SK-N-SH treated with all-trans-retinoic acid at 6 μM for 48 hours (cell line): ENCODE results near the gene DLG5.

Experiments used
- ARNTL ChIP-seq: fragments of 450-650 bp; formaldehyde crosslinking; IDR thresholded peaks from 2 replicates; pipeline ENCODE4 v1.5.0; 2020; ENCODE audit warnings: low read depth, mild to moderate bottlenecking, moderate library complexity, borderline replicate concordance
- BACH2 ChIP-seq: fragments of 250-450 bp; sonication (Bioruptor Pico); IDR thresholded peaks from 2 replicates; pipeline ENCODE4 v1.9.0; 2021; ENCODE audit warnings: mild to moderate bottlenecking, borderline replicate concordance
- OSR1 ChIP-seq: fragments of 250-450 bp; sonication (Bioruptor Pico); IDR thresholded peaks from 2 replicates; pipeline ENCODE4 v1.8.0; 2022; ENCODE audit warnings: moderate library complexity, mild to moderate bottlenecking, inconsistent platforms
- PATZ1 ChIP-seq: fragments of 250-450 bp; sonication (Bioruptor Pico); IDR thresholded peaks from 2 replicates; pipeline ENCODE4 v1.8.0; 2020; ENCODE audit warnings: mild to moderate bottlenecking, moderate library complexity, borderline replicate concordance
- PPARA ChIP-seq: fragments of 250-450 bp; sonication (Bioruptor Pico); IDR thresholded peaks from 2 replicates; pipeline ENCODE4 v1.5.0; 2020; ENCODE audit warnings: mild to moderate bottlenecking, borderline replicate concordance
- RARB ChIP-seq: fragments of 250-450 bp; sonication (Bioruptor Pico); IDR thresholded peaks from 2 replicates; pipeline ENCODE4 v1.8.0; 2021; ENCODE audit warnings: mild to moderate bottlenecking, moderate library complexity
- TCF4 ChIP-seq: fragments of 250-450 bp; sonication (Bioruptor Pico); IDR thresholded peaks from 2 replicates; pipeline ENCODE4 v1.8.0; 2021; ENCODE audit warnings: mild to moderate bottlenecking, moderate library complexity, borderline replicate concordance
- TOX ChIP-seq: fragments of 250-450 bp; sonication (Bioruptor Pico); IDR thresholded peaks from 2 replicates; pipeline ENCODE4 v1.8.0; 2021; ENCODE audit warnings: mild to moderate bottlenecking, moderate library complexity, borderline replicate concordance
- ZC3H10 ChIP-seq: fragments of 250-450 bp; sonication (Bioruptor Pico); IDR thresholded peaks from 2 replicates; pipeline ENCODE4 v1.5.1; 2021; ENCODE audit warnings: mild to moderate bottlenecking, moderate library complexity
- ZFP3 ChIP-seq: fragments of 250-450 bp; sonication (Bioruptor Pico); IDR thresholded peaks from 2 replicates; pipeline ENCODE4 v1.5.0; 2020; ENCODE audit warnings: mild to moderate bottlenecking, moderate library complexity
- TF ChIP-seq, protein P1 (sequence below): fragments of 250-450 bp; sonication (Bioruptor Pico); IDR thresholded peaks from 2 replicates; pipeline ENCODE4 v1.5.0; 2020; ENCODE audit warnings: mild to moderate bottlenecking, moderate library complexity

- no peak for TF ChIP-seq ARNTL (CRISPR knock-in tag)
- no peak for TF ChIP-seq ZFP3 (CRISPR knock-in tag)
- no peak for TF ChIP-seq TCF4 (CRISPR knock-in tag)
- TF ChIP-seq, protein P1, sequence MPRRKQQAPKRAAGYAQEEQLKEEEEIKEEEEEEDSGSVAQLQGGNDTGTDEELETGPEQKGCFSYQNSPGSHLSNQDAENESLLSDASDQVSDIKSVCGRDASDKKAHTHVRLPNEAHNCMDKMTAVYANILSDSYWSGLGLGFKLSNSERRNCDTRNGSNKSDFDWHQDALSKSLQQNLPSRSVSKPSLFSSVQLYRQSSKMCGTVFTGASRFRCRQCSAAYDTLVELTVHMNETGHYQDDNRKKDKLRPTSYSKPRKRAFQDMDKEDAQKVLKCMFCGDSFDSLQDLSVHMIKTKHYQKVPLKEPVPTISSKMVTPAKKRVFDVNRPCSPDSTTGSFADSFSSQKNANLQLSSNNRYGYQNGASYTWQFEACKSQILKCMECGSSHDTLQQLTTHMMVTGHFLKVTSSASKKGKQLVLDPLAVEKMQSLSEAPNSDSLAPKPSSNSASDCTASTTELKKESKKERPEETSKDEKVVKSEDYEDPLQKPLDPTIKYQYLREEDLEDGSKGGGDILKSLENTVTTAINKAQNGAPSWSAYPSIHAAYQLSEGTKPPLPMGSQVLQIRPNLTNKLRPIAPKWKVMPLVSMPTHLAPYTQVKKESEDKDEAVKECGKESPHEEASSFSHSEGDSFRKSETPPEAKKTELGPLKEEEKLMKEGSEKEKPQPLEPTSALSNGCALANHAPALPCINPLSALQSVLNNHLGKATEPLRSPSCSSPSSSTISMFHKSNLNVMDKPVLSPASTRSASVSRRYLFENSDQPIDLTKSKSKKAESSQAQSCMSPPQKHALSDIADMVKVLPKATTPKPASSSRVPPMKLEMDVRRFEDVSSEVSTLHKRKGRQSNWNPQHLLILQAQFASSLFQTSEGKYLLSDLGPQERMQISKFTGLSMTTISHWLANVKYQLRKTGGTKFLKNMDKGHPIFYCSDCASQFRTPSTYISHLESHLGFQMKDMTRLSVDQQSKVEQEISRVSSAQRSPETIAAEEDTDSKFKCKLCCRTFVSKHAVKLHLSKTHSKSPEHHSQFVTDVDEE (CRISPR knock-in tag), result no peak
- no peak for TF ChIP-seq RARB (CRISPR knock-in tag)
- TF ChIP-seq BACH2 (CRISPR knock-in tag), result no peak
- TF ChIP-seq OSR1, result no peak
- no peak for TF ChIP-seq PATZ1
- no peak for TF ChIP-seq TOX (CRISPR knock-in tag)
- TF ChIP-seq ZC3H10 (CRISPR knock-in tag), result no peak
- TF ChIP-seq PPARA (CRISPR knock-in tag), result no peak
Measured at GRCh38 chr10:77756319-77757232, 170.0 kb downstream of the DLG5 start.
